H1 (cell line): Measurements from ENCODE around the gene TPM1.

Experiments used
- CEBPB ChIP-seq: IDR thresholded peaks from 2 replicates; pipeline ENCODE4 v1.6.1; 2012; ENCODE audit warnings: low read depth, low read length
- HDAC6 ChIP-seq: IDR thresholded peaks from one replicate; pipeline ENCODE4 v1.7.1; 2012; ENCODE audit warnings: low read depth, mild to moderate bottlenecking, inconsistent platforms, low read length, moderate library complexity
- POU5F1 ChIP-seq: IDR thresholded peaks from 2 replicates; pipeline ENCODE4 v1.6.1; 2011; ENCODE audit warnings: low read depth, mild to moderate bottlenecking, low read length, moderate library complexity

DNA sequence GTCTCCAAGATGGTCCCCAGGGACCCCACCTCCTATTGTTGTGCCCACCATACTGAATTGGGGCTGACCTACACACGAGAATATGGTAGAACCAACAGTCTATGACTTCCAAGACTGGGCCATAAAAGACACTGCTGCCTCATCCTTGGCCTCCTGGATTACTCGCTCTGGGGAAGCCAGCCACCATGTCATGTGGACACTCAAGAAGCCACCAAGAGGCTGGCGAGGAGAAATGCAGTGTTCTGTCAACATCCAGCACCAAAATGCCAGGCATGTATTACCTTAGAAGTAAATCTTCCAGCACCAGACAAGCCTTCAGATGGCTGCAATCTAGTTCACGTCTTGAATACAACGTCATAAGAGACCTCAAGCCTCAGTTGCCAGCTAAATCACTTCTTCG lies 17.1 kb upstream of the TPM1 start:
- no peak for TF ChIP-seq CEBPB
- no peak for TF ChIP-seq POU5F1
- TF ChIP-seq HDAC6, result no peak
